ENCODE measurements around the gene TIGD7. TPM values are rescaled to one million over a fixed set of nuclear protein-coding genes. Genes with fewer than 3 reads are reported as not detected.

TIGD7 gene
- total RNA-seq, 2 experiments from 2014 or later = 3.3 to 3.4 TPM

GRCh38 chr16:3304370-3304769, 860 bp downstream of the TIGD7 start:
- Mint-ChIP-seq H3K9me3 (peaks cover 70% of the 10 kb centered on the region), H3K4me1 (ENCODE audit: low read depth) (peaks cover 12% of the 10 kb centered on the region), H3K36me3 (peaks cover 72% of the 10 kb centered on the region), H3K27ac (peak overlapping the region; percentile 54), H3K27me3 (no peaks in the 10 kb centered on the region), H3K4me3 (peak overlapping the region; percentile 71)
- DNase-seq = no peak
- intact Hi-C loops (cut with micrococcal nuclease) = no loop called here
- POLR2A ChIA-PET = interaction anchor here (1.0 to 2.7 kb wide), 2 partner anchors 21 to 97 kb away, joined by 3 to 19 read pairs; partner anchors contain the start of genes ZNF174, ZNF263 and ZSCAN32
- CTCF ChIA-PET = interaction anchor here (1.7 kb wide), 1 partner anchor 20 kb away, joined by 4 read pairs; no protein-coding TSS in a partner anchor

GRCh38 chr16:3295783-3296182, 9.4 kb downstream of the TIGD7 start:
- ChIA-PET POLR2A (no interaction called here), CTCF (no interaction called here)
- peaks cover 73% of the 10 kb centered on the region for H3K36me3 Mint-ChIP-seq
- H3K4me3 Mint-ChIP-seq = no peak overlapping the region
- no peak overlapping the region for H3K27ac Mint-ChIP-seq
- H3K4me1 Mint-ChIP-seq (ENCODE audit: low read depth) = peaks cover 3% of the 10 kb centered on the region
- no peak for DNase-seq
- intact Hi-C loops (cut with micrococcal nuclease) = no loop called here
- H3K9me3 Mint-ChIP-seq = peaks cover 85% of the 10 kb centered on the region
- no peaks in the 10 kb centered on the region for H3K27me3 Mint-ChIP-seq

GRCh38 chr16:3295209-3295608, 10.0 kb downstream of the TIGD7 start:
- CTCF ChIA-PET = no interaction called here

GRCh38 chr16:3292604-3293003, 12.6 kb downstream of the TIGD7 start:
- Mint-ChIP-seq H3K4me3 (no peak overlapping the region), H3K27ac (no peak overlapping the region), H3K9me3 (peaks cover 80% of the 10 kb centered on the region), H3K36me3 (peaks cover 79% of the 10 kb centered on the region), H3K4me1 (ENCODE audit: low read depth) (peaks cover 3% of the 10 kb centered on the region), H3K27me3 (no peaks in the 10 kb centered on the region)
- intact Hi-C loops (cut with micrococcal nuclease) = no loop called here
- CTCF ChIA-PET = no interaction called here
- POLR2A ChIA-PET = no interaction called here
- DNase-seq = no peak

More at GRCh38 chr16:3295209-3295608, 10.0 kb downstream of the TIGD7 start:
- POLR2A ChIA-PET = no interaction called here
- intact Hi-C loops (cut with micrococcal nuclease) = no loop called here
- Mint-ChIP-seq H3K4me3 (no peak overlapping the region), H3K4me1 (ENCODE audit: low read depth) (peaks cover 3% of the 10 kb centered on the region), H3K9me3 (peaks cover 85% of the 10 kb centered on the region), H3K36me3 (peaks cover 73% of the 10 kb centered on the region), H3K27ac (no peak overlapping the region), H3K27me3 (no peaks in the 10 kb centered on the region)
- no peak for DNase-seq

- peaks cover 18% of the 10 kb centered on the region for H3K4me1 Mint-ChIP-seq (ENCODE audit: low read depth)
- ChIA-PET CTCF (no interaction called here), POLR2A (no interaction called here)
- H3K36me3 Mint-ChIP-seq = peaks cover 88% of the 10 kb centered on the region
- intact Hi-C loops (cut with micrococcal nuclease) = no loop called here
- H3K9me3 Mint-ChIP-seq = peaks cover 81% of the 10 kb centered on the region
- no peaks in the 10 kb centered on the region for H3K27me3 Mint-ChIP-seq
- no peak overlapping the region for H3K27ac Mint-ChIP-seq
- no peak for DNase-seq
- H3K4me3 Mint-ChIP-seq = no peak overlapping the region
Observed at GRCh38 chr16:3289998-3290673, 15.1 kb downstream of the TIGD7 start.

GRCh38 chr16:3285131-3285530, 20.1 kb downstream of the TIGD7 start:
- POLR2A ChIA-PET = interaction anchor here (3.2 kb wide), 1 partner anchor 116 kb away, joined by 22 read pairs; the partner anchor contains the start of genes ZNF174 and ZSCAN32
- Mint-ChIP-seq H3K9me3 (peaks cover 34% of the 10 kb centered on the region), H3K27me3 (no peaks in the 10 kb centered on the region), H3K36me3 (peaks cover 63% of the 10 kb centered on the region), H3K4me1 (ENCODE audit: low read depth) (peaks cover 31% of the 10 kb centered on the region), H3K27ac (no peak overlapping the region), H3K4me3 (peak overlapping the region; percentile 91)
- intact Hi-C loops (cut with micrococcal nuclease) = no loop called here
- DNase-seq = no peak
- CTCF ChIA-PET = no interaction called here

- Mint-ChIP-seq H3K4me1 (ENCODE audit: low read depth) (peaks cover 31% of the 10 kb centered on the region), H3K4me3 (peak overlapping the region; percentile 91), H3K27ac (peak overlapping the region; percentile 99), H3K9me3 (peaks cover 25% of the 10 kb centered on the region), H3K27me3 (no peaks in the 10 kb centered on the region), H3K36me3 (peaks cover 50% of the 10 kb centered on the region)
- CTCF ChIA-PET = interaction anchor here (1.0 to 1.5 kb wide), 5 partner anchors 20 to 256 kb away, joined by 3 to 7 read pairs (median 4); partner anchors contain the start of genes TIGD7, ZNF174, ZNF75A and ZSCAN32
- intact Hi-C loops (cut with micrococcal nuclease) = loop anchor here (1.0 to 5.0 kb wide), 9 partner anchors 19 to 328 kb away; partner anchors contain the start of genes CLUAP1, NAA60, OR1F1 and SLX4
- POLR2A ChIA-PET = interaction anchor here (0.8 to 3.2 kb wide), 7 partner anchors 17 to 159 kb away, joined by 3 to 25 read pairs (median 8); partner anchors contain the start of genes NAA60, TIGD7, ZNF174 and ZNF597
- no peak for DNase-seq
Observed at GRCh38 chr16:3283543-3284447, 21.4 kb downstream of the TIGD7 start.

GRCh38 chr16:3282730-3283542, 22.3 kb downstream of the TIGD7 start, which contains the start of gene ZNF263:
TSS of gene ZNF263 (plus strand) at chr16:3283491. CDS start at chr16:3283819, 328 bp downstream.
- Mint-ChIP-seq H3K4me1 (ENCODE audit: low read depth) (peaks cover 31% of the 10 kb centered on the region), H3K36me3 (peaks cover 42% of the 10 kb centered on the region)
- intact Hi-C loops (cut with micrococcal nuclease) = loop anchor here (1.0 to 5.0 kb wide), 10 partner anchors 19 to 328 kb away; partner anchors contain the start of genes CLUAP1, NAA60, OR1F1 and SLX4

GRCh38 chr16:3282103-3282729, 23.0 kb downstream of the TIGD7 start:
- DNase-seq = no peak
- peaks cover 36% of the 10 kb centered on the region for H3K36me3 Mint-ChIP-seq
- H3K27ac Mint-ChIP-seq = peak overlapping the region; percentile 99
- peaks cover 31% of the 10 kb centered on the region for H3K4me1 Mint-ChIP-seq (ENCODE audit: low read depth)
- H3K27me3 Mint-ChIP-seq = no peaks in the 10 kb centered on the region
- ChIA-PET POLR2A (interaction anchor here (0.8 to 3.2 kb wide), 7 partner anchors 15 to 161 kb away, joined by 3 to 25 read pairs (median 8); partner anchors contain the start of genes NAA60, TIGD7, ZNF174 and ZNF597), CTCF (interaction anchor here (1.0 to 1.6 kb wide), 4 partner anchors 15 to 153 kb away, joined by 5 to 10 read pairs (median 6); partner anchors contain the start of genes ZNF174 and ZSCAN32)
- intact Hi-C loops (cut with micrococcal nuclease) = loop anchor here (1.0 to 5.0 kb wide), 5 partner anchors 67 to 219 kb away; partner anchors contain the start of genes CLUAP1, NAA60, OR1F1 and ZNF597
- H3K9me3 Mint-ChIP-seq = peaks cover 15% of the 10 kb centered on the region
- peak overlapping the region; percentile 91 for H3K4me3 Mint-ChIP-seq

More at GRCh38 chr16:3282730-3283542, 22.3 kb downstream of the TIGD7 start, which contains the start of gene ZNF263:
- peak; percentile 96 for DNase-seq
- H3K27me3 Mint-ChIP-seq = no peaks in the 10 kb centered on the region
- H3K27ac Mint-ChIP-seq = peak within 1 kb of the TSS; percentile 99
- CTCF ChIA-PET = interaction anchor here (0.7 to 1.6 kb wide), 7 partner anchors 16 to 255 kb away, joined by 3 to 10 read pairs (median 5); partner anchors contain the start of genes ZNF174 and ZSCAN32
- POLR2A ChIA-PET = interaction anchor here (0.6 to 3.2 kb wide), 8 partner anchors 16 to 1145 kb away, joined by 3 to 25 read pairs (median 6); partner anchors contain the start of genes NAA60, TIGD7, ZNF174 and ZNF597
- peaks cover 20% of the 10 kb centered on the region for H3K9me3 Mint-ChIP-seq
- peak within 1 kb of the TSS; percentile 91 for H3K4me3 Mint-ChIP-seq

GRCh38 chr16:3281222-3281820, 23.9 kb downstream of the TIGD7 start:
- intact Hi-C loops (cut with micrococcal nuclease) = loop anchor here (5.0 kb wide), 1 partner anchor 176 kb away; no protein-coding TSS in a partner anchor
- ChIA-PET POLR2A (no interaction called here), CTCF (no interaction called here)
- Mint-ChIP-seq H3K27ac (no peak overlapping the region), H3K36me3 (peaks cover 27% of the 10 kb centered on the region), H3K9me3 (peaks cover 8% of the 10 kb centered on the region), H3K27me3 (no peaks in the 10 kb centered on the region), H3K4me1 (ENCODE audit: low read depth) (peaks cover 28% of the 10 kb centered on the region), H3K4me3 (peak overlapping the region; percentile 10)
- DNase-seq = no peak
